Activated CD4-positive, alpha-beta T cell treated with anti-CD3 and anti-CD28 coated beads for 48 hours (primary cell): ENCODE results near the gene DKK3.
"Not testable (repeated sequence)": the region's sequence is repeated elsewhere in the genome, so short reads cannot be mapped to it uniquely, and the experiment has no call there.

Source experiments
- DNase-seq: peaks from one replicate; pipeline ENCODE4 v3.0.0-alpha.2; 2020

Gene DKK3

GRCh38 chr11:12007769-12008737 lies at the start of gene DKK3:
DKK3 (minus strand) TSS chr11:12008626; CDS start chr11:12008582, 44 bp downstream.
- DNase-seq, result peak; percentile 6

GRCh38 chr11:12057299-12057980 lies 49.0 kb upstream of the DKK3 start:
- no peak for DNase-seq

DNA sequence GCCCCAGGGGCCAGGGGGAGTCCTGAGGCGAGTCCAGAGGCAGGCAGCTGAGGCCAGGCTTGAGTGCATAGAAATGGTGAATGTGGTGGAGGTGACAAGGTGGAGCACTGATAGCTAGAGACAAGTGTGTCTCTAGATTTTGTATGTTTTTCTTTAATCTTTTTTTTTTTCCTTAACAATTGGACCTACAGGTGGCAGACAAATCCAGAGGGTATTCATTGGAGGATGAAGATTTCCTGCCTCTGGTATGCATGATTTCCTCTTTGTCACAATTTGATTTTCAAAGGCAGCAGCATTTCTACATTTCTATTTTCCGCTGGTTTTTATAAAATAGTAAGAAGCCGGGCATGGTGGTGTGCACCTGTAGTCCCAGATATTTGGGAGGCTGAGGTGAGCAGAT lies 47.7 kb upstream of the DKK3 start:
- DNase-seq, result no peak

GRCh38 chr11:12053606-12054361 lies 45.4 kb upstream of the DKK3 start:
- DNase-seq, result no peak

DNA sequence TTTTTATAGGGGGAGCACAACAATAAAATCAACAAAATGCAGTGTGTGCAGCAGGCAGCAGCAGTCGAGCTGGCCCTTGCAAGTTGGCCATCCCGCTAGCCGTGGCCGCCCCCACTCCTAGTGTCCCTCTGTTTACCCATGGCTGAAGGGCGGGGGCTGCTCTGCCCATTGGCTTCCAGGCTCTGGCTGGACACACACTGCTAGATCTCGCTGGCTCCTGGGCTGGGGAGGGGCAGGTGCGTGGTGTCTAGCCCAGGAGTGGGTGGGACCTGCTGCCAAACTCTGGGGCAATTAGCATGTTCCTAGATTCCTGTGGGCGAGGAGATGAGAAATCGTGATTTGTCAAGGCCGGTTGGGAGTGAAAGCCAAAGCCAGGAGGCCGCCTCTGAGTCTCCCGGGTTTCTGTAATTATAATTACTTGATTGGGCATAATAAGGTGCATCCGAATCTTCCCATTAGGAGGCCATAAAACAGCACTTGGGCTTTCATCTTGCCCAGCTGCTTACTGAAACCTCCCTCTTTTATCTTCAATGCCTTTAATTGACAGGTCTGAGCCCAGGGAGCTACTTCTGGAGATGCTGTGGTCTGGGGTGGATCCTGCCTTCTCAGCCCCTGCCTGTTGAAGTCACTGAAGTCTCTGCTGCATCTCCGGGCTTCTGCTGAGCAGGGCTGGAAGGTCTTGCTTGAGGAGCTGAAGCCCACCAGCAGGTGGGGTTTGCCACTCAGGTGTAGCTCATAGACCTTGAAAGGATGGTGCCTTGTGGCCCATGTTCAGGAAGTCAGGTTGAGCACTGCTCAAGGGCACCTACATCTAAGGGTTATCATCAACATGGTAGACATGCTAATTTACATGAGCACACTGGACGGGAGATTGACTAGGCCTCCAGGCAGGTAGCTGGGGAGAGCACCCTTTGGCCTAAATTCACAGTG lies 44.5 kb upstream of the DKK3 start:
- DNase-seq, result peak; percentile 31

- no peak for DNase-seq
Measured at GRCh38 chr11:12051287-12051662, 42.8 kb upstream of the DKK3 start.

- no peak for DNase-seq
Measured at GRCh38 chr11:12050470-12051286, 42.3 kb upstream of the DKK3 start.

DNA sequence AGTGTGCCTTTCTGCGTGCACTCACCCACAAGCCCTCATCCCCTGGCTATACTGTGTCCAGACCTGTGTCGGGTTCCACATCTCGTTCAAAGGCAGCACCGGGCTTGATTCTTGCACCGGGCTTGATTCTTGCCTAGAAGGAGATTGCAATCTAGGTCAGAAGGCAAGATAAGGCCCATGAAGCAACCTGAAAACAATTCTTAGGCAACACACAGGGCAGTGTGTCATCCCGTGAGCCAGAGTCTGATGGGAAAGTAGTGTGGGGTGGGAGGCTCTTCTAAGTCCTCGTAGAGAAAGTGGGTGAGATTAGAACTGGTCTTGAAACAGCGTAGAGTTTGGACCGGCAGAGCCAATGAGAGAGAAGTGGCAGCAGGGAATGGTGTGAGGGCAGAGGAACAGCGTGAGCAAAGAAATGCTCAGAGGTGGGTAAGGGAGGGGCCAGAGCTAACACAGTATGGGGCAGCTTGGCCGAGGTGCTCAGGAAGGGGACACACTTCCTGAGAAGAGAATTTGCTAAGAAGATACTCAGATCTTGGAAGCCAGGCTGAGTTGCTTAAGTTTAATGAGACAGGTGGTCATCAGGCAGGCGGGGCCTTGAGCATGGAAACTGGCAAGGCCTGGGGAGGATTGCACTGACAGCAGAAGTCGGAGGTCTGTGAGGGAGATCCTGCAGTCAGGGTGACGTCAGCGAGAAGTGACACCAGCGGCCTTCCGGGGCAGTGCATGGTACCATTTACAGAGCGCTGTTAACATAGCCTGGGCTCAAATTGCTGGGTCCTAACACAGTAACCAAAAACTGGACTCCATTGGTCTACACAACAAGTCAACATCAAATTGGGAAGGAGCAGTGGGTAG lies 40.7 kb upstream of the DKK3 start:
- DNase-seq, result no peak

GRCh38 chr11:12046636-12047236 lies 38.3 kb upstream of the DKK3 start:
- DNase-seq, result no peak

DNA sequence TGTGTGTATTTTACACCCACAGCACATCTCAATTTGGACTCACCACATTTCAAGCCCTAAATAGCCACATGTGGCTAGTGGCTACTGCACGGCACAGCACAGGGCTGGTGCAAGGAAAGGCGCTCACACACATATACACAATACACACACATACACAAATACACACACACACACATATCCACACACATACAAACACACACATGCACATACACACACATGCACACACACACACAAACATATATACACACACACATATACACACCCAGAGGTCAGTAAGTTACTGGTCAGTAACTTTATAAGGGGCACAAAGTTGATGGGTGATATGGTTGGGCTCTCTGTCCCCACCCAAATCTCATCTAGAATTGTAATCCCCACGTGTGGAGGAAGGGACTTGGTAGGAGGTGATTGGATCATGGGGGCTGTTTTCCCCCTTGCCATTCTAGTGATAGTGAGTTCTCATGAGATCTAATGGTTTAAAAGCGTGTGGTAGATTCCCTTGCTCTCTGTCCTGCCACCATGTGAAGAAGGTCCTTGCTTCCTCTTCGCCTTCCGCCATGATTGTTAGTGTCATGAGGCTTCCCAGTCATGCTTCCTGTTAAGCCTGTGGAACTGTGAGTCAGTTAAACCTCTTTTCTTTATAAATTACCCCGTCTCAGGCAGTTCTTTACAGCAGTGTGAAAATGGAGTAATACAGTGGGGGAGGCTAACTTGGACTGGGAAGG lies 37.6 kb upstream of the DKK3 start:
- DNase-seq, result no peak

DNA sequence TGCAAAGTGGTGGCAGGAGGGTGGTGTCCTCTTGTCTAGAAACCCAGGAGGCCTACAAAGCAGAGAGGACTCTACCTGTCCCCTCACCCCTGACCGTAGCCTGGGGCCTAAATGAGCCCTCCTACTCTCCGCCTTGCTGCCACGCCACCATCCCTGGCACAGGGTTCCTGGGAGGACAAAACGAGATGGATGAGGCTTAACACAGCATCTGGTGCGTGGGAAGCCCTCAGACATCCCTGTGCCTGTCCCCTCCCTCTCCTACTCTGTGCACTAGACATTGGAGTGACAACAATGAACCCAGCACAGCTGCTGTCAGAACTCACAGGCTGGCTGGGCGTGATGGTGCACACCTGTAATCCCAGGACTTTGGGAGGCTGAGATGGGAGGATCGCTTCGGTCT lies 36.4 kb upstream of the DKK3 start:
- no peak for DNase-seq

DNA sequence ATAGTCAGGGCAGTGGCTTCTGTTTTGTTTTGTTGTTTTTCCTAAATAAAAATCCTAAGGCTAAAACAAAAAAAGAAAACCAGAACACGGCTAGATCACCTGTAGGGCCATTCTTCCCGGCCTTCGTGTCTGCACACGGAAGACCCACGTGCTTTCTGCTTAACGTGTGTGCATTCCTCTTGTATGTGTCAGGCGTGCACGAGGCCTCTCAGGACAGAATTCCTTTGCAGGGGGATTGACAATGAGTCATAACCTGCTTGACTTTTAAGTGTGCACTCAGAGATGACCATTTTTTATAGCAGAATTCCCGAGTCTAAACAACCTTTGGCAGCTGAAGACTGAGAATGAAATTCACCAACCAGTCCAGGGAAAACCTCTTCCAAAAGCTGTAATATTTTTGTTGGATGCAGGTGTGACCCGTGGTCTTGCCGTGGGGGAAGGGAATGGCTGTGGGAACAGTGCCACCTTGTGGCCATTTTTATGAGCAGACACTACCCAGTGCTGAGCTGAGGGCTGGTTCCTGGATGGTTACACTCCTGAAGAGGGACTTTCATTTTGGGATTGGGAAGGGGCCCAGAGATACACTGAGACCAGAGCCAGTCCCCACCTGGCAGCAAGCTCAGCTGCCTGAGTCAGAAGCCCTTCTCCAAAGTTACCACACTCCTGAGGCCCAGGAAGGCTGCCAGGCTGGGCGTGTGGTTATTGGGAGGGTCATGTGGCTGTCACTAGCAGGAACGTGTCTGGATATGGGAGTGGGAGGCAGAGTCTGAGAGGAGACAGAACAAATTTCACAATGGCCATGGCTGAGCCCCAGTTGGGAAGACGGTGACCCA lies 35.7 kb upstream of the DKK3 start:
- DNase-seq, result peak; percentile 76

DNA sequence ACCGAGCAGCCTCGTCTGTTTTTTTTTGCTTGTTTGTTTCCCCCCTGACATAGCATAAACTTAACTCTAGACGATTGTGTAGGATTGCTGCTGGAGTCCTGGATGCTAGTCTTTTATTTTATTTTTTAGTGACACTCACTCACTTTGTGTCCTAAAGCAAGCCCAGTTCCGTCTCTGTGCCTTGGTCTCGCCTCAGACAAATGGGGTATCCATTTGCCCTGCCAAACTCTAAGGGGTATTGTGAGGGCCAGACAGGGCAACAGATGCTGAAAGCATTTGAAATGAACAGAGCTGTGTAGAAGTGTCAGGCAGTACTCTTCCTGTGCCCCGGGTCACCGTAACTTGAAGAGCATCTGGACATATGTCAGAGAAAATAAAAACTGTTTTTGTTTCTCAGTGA lies 34.8 kb upstream of the DKK3 start:
- DNase-seq, result no peak

DNA sequence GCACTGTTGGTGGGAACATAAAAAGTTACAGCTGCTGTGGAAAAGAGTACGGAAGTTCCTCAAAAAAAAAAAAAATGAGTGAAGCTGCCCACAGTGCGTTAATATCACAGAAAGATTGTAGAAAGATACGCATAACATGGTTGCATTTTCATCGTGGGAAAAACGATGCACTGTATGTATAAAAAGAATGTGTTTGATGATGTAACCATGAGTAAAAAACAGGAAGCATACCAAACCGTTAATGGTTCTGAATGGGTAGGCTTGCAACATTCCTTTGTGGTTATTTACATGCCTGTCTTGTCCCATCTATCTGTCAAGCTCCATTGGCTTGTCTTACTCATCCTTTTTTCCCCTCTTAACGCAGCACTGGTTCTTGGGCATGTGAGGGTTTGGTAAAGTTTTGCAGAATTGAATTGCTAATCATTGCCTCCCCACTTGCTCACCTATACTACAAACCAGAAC lies 33.8 kb upstream of the DKK3 start:
- DNase-seq, result no peak

GRCh38 chr11:12040719-12041118 lies 32.3 kb upstream of the DKK3 start:
- not testable (repeated sequence) for DNase-seq

GRCh38 chr11:12032968-12033367 lies 24.5 kb upstream of the DKK3 start:
- DNase-seq, result no peak

DNA sequence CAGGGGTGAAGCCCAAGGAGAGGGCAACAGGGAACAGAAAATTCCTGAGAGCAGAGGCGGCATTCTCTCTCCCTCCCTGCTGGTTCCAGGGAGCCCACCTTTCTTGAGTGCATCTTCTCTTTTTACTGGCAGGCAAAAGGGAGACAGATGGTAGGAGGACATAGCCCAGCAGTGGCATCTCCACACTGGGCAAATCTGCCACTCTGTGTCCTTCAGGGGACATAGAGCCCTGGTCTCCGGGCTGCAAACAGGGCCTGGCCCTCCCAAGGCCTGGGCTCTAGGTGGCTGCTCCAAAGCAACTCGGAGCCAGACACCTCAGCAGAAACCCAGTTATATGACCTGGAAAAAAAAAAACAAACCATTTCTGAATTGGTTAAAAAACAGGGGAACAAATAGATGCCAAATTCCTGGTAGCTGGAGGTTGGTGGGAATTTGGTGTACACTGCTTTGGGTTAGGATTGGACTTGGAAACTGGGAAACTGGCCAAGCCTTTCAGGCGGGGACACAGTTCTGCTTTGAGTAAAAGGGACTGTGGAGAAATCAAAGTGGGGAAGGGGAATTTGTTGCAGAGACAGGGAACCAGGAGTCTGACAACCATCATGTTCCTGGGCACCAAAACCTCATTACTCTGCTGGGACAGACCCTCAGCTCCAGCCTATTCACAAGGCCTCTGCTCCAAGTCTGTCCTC lies 23.6 kb upstream of the DKK3 start:
- no peak for DNase-seq
